Measurements from ENCODE around the gene ZFYVE27. TPM values are rescaled to one million over a fixed set of nuclear protein-coding genes. Genes with fewer than 3 reads are reported as not detected.

Gene ZFYVE27
- total RNA-seq, 1 donor from 2014 or later: 27.0 TPM

GRCh38 chr10:97777143-97777542 is 40.2 kb downstream of the ZFYVE27 start:
- TF ChIP-seq CTCF (IDR thresholded peaks at IDR 0.05): no peak
- Mint-ChIP-seq H3K4me1 (ENCODE audit: unreplicated experiment) (peaks cover 30% of the 10 kb centered on the region), H3K36me3 (ENCODE audit: unreplicated experiment) (no peaks in the 10 kb centered on the region), H3K9me3 (ENCODE audit: unreplicated experiment) (no peaks in the 10 kb centered on the region), H3K27ac (ENCODE audit: unreplicated experiment) (no peak overlapping the region), H3K4me3 (ENCODE audit: unreplicated experiment) (no peak overlapping the region), H3K27me3 (ENCODE audit: unreplicated experiment) (peaks cover 23% of the 10 kb centered on the region)
- no peak for DNase-seq (ENCODE audit: extremely low spot score, unreplicated experiment)

GRCh38 chr10:97778452-97779302 is 41.7 kb downstream of the ZFYVE27 start:
- Mint-ChIP-seq H3K27me3 (ENCODE audit: unreplicated experiment) (peaks cover 7% of the 10 kb centered on the region), H3K27ac (ENCODE audit: unreplicated experiment) (peak overlapping the region; percentile 1), H3K4me1 (ENCODE audit: unreplicated experiment) (peaks cover 29% of the 10 kb centered on the region), H3K36me3 (ENCODE audit: unreplicated experiment) (no peaks in the 10 kb centered on the region), H3K4me3 (ENCODE audit: unreplicated experiment) (no peak overlapping the region), H3K9me3 (ENCODE audit: unreplicated experiment) (no peaks in the 10 kb centered on the region)
- no peak for DNase-seq (ENCODE audit: extremely low spot score, unreplicated experiment)
- no peak for TF ChIP-seq CTCF (IDR thresholded peaks at IDR 0.05)

- Mint-ChIP-seq H3K27me3 (ENCODE audit: unreplicated experiment) (peaks cover 3% of the 10 kb centered on the region), H3K27ac (ENCODE audit: unreplicated experiment) (no peak overlapping the region), H3K36me3 (ENCODE audit: unreplicated experiment) (no peaks in the 10 kb centered on the region), H3K4me1 (ENCODE audit: unreplicated experiment) (peaks cover 29% of the 10 kb centered on the region), H3K9me3 (ENCODE audit: unreplicated experiment) (no peaks in the 10 kb centered on the region), H3K4me3 (ENCODE audit: unreplicated experiment) (no peak overlapping the region)
- DNase-seq (ENCODE audit: extremely low spot score, unreplicated experiment): no peak
- TF ChIP-seq CTCF (IDR thresholded peaks at IDR 0.05): no peak
Observed at GRCh38 chr10:97779492-97779891, 42.6 kb downstream of the ZFYVE27 start.

- H3K27ac Mint-ChIP-seq (ENCODE audit: unreplicated experiment): no peak overlapping the region
- peaks cover 3% of the 10 kb centered on the region for H3K27me3 Mint-ChIP-seq (ENCODE audit: unreplicated experiment)
- no peaks in the 10 kb centered on the region for H3K36me3 Mint-ChIP-seq (ENCODE audit: unreplicated experiment)
- no peak for DNase-seq (ENCODE audit: extremely low spot score, unreplicated experiment)
- peaks cover 29% of the 10 kb centered on the region for H3K4me1 Mint-ChIP-seq (ENCODE audit: unreplicated experiment)
- H3K9me3 Mint-ChIP-seq (ENCODE audit: unreplicated experiment): no peaks in the 10 kb centered on the region
- no peak for TF ChIP-seq CTCF (IDR thresholded peaks at IDR 0.05)
- no peak overlapping the region for H3K4me3 Mint-ChIP-seq (ENCODE audit: unreplicated experiment)
Observed at GRCh38 chr10:97779975-97780374, 43.0 kb downstream of the ZFYVE27 start.

GRCh38 chr10:97780841-97781617 is 44.1 kb downstream of the ZFYVE27 start:
- Mint-ChIP-seq H3K9me3 (ENCODE audit: unreplicated experiment) (no peaks in the 10 kb centered on the region), H3K4me1 (ENCODE audit: unreplicated experiment) (peaks cover 29% of the 10 kb centered on the region), H3K27ac (ENCODE audit: unreplicated experiment) (peak overlapping the region; percentile 68), H3K27me3 (ENCODE audit: unreplicated experiment) (peaks cover under 1% of the 10 kb centered on the region), H3K36me3 (ENCODE audit: unreplicated experiment) (no peaks in the 10 kb centered on the region), H3K4me3 (ENCODE audit: unreplicated experiment) (no peak overlapping the region)
- no peak for TF ChIP-seq CTCF (IDR thresholded peaks at IDR 0.05)
- DNase-seq (ENCODE audit: extremely low spot score, unreplicated experiment): no peak

Measured in osteocyte (in vitro differentiated cells).